GM12875 (cell line): Measurements from ENCODE around the gene IGFL1.
"Not testable (repeated sequence)": the region's sequence is repeated elsewhere in the genome, so short reads cannot be mapped to it uniquely, and the experiment has no call there.

Source experiments
- H3K4me3 ChIP-seq: one replicate; pipeline ENCODE4 v1.5.1; 2011; ENCODE audit warnings: low read depth, low read length, control low read depth
- CTCF ChIP-seq: IDR thresholded peaks from 2 replicates; pipeline ENCODE4 v1.5.1; 2011; ENCODE audit warnings: low read depth, mild to moderate bottlenecking, control low read depth, inconsistent platforms, low read length, moderate library complexity, borderline replicate concordance; ENCODE audit not compliant: insufficient read depth

The IGFL1 gene

DNA sequence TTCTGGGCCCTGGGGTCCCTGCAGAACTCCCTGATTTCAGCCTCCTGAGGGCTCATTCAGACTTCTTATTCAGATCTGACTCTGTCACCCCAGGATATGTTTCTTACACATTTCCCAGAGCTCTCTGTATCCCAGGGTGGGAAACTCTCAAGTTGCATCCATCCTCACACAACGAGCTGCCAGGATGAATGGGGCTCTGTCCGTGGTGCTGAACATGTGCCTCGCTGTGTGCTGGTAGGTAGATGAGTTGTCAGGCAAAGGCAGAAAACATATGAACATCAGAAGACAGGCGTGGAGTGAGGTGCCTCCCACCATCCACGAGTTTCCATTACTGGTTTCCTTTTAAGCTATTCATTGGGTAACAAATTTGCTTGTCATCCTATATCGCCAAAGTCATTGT lies 11.4 kb upstream of the IGFL1 start:
- H3K4me3 ChIP-seq = no peak overlapping the region
- TF ChIP-seq CTCF = no peak

- no peak overlapping the region for H3K4me3 ChIP-seq
- no peak for TF ChIP-seq CTCF
Observed at GRCh38 chr19:46220038-46220615, 9.4 kb upstream of the IGFL1 start.

GRCh38 chr19:46221152-46221551 lies 8.4 kb upstream of the IGFL1 start:
- no peak overlapping the region for H3K4me3 ChIP-seq
- no peak for TF ChIP-seq CTCF

- H3K4me3 ChIP-seq = no peak overlapping the region
- no peak for TF ChIP-seq CTCF
Observed at GRCh38 chr19:46221981-46222610, 7.4 kb upstream of the IGFL1 start.

DNA sequence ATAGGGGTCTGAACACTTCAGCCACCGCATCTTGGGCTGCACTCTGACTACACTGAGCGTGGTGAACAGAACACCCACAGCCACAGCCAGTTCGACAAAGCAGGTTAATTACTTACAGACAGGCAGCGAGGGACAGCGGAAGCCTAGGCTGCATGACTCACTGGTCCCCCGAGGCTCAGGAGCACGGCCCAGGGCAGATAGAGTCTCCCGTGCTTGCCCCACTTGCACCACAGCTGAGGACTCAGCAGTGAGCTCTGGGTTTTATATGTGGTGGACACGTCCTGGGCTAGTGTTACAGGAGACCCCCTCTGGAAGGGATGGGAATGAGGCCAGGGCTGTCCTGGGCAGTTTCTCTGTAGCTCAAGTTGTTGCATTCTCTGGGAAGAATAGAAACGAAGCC lies 5.8 kb upstream of the IGFL1 start:
- not testable (repeated sequence) for H3K4me3 ChIP-seq

DNA sequence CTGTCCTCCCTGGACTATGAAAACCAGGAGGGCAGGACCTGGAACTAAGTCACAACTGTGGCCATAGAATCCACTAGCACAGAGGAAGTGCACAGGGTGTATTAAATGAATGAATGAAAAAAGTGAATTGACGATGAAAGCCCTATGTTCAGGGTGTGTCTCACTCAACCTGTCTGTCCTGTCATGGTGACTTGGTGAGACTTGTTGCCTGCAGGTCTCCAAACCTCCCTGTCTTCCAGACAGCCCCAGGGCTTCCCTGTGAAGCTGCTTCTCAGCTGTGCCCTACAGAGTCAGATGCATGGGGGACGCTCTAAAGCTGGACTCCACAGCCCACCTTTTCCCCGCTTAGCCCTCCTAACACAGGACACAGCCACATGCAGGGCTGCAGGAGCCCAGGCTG lies 4.8 kb upstream of the IGFL1 start:
- TF ChIP-seq CTCF = no peak
- H3K4me3 ChIP-seq = no peak overlapping the region

DNA sequence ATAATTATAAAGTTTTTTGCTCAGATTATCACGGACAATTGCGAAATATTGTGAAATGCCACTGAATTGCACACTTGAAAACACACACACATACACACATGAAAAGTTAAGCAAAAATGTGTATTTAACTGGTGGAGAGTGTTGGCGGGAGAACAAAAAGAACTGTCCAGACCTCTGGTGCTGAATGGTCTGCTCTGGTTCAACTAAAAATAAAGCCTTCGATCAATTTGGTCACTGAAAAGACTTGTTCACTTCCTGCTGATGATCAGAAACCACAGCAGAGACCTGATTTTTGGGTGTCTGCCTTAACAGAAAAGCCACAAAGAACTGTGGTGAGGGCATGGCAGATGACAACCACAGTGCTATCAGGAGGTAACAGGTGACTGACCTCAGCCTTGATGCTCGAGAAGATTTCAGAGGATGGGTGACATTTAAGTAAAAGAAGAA lies 4.0 kb upstream of the IGFL1 start:
- no peak overlapping the region for H3K4me3 ChIP-seq
- no peak for TF ChIP-seq CTCF
